ENCODE results near the gene EPHA4. TPM values are rescaled to one million over a fixed set of nuclear protein-coding genes. Genes with fewer than 3 reads are reported as not detected.

EPHA4 gene
- total and polyA plus RNA-seq, 2 of the 4 experiments (the other 2 are of a cell fraction): 36.9 to 132 TPM

DNA sequence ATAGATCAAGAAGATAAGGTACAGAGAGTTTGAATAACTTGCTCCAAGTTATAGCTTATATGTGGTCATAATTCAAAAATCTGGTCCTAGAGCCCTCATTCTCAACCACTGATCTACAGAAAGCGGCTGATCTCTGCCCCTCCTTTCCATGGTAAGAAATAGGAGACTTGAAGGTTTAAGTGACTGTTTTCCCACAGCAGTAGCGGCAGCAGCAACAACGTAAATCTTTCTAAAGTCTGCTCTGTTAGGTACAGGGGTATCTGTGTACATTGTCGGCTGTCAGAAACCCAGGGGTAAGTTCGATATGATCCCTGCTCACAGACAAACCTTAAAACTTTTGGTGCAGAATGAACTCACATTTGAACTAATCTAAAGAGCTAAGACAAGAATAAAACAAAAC, 105.4 kb downstream of the EPHA4 start:
- no peak overlapping the region for H3K4me2 ChIP-seq (ENCODE audit: low read depth, low read length)
- no peaks in the 10 kb centered on the region for H3K27me3 ChIP-seq (ENCODE audit: control insufficient read depth, insufficient read depth, low read length)
- ChIA-PET CTCF (interaction anchor here (1.1 to 1.2 kb wide), 2 partner anchors 11 to 19 kb away, joined by 3 to 5 read pairs; no protein-coding TSS in a partner anchor), POLR2A (ENCODE audit: unreplicated experiment) (no interaction called here)
- no peaks in the 10 kb centered on the region for H3K9me1 ChIP-seq (ENCODE audit: insufficient read depth, low read length)
- no peak overlapping the region for H2BK5ac ChIP-seq (ENCODE audit: low read depth, low read length, poor library complexity, severe bottlenecking)
- no peak overlapping the region for H2AFZ ChIP-seq (replicated peaks; ENCODE audit: low read length, poor library complexity)
- no peak overlapping the region for H4K91ac ChIP-seq (ENCODE audit: insufficient read depth, low read depth, low read length)
- H2AK9ac ChIP-seq (replicated peaks; ENCODE audit: low read depth, low read length, poor library complexity): no peak overlapping the region
- H3K14ac ChIP-seq (replicated peaks; ENCODE audit: low read depth, low read length): no peak overlapping the region
- no peak overlapping the region for H2BK15ac ChIP-seq (ENCODE audit: low read depth, low read length)
- DNase-seq (no peak), ATAC-seq (ENCODE audit: low read depth) (no peak)
- H3K56ac ChIP-seq (ENCODE audit: extremely low read depth, insufficient read depth, low read length): no peak overlapping the region
- no peaks in the 10 kb centered on the region for H3K9me3 ChIP-seq (ENCODE audit: control insufficient read depth, insufficient read depth, low read length)
- BruUV-seq (replicated peaks): no TSS peak
- H3K18ac ChIP-seq (ENCODE audit: low read depth, low read length): no peak overlapping the region
- no peak overlapping the region for H3K4ac ChIP-seq (ENCODE audit: low read depth, low read length)
- no peak overlapping the region for H3K27ac ChIP-seq (ENCODE audit: insufficient read depth, low read length)
- H3K4me3 ChIP-seq (ENCODE audit: insufficient read depth, low read depth, low read length): no peak overlapping the region
- no peak overlapping the region for H4K8ac ChIP-seq (ENCODE audit: low read depth in 2 of 2, low read length in 2 of 2)
- H2BK20ac ChIP-seq (ENCODE audit: low read depth, low read length): no peak overlapping the region
- no peak overlapping the region for H2AK5ac ChIP-seq (ENCODE audit: low read depth, low read length)
- H3K4me1 ChIP-seq (ENCODE audit: control insufficient read depth, insufficient read depth, low read length): no peaks in the 10 kb centered on the region
- TF ChIP-seq MAFK (IDR thresholded peaks at IDR 0.05; ENCODE audit: low read depth, low read length) (no peak), MAZ (IDR thresholded peaks at IDR 0.05; ENCODE audit: borderline replicate concordance, low read depth, low read length) (no peak), RCOR1 (IDR thresholded peaks at IDR 0.05; ENCODE audit: insufficient replicate concordance, low read length) (no peak), MXI1 (IDR thresholded peaks at IDR 0.05; ENCODE audit: borderline replicate concordance, low read depth, low read length) (no peak), POLR2A (IDR thresholded peaks at IDR 0.05; ENCODE audit: low read depth, low read length) (no peak), SMC3 (IDR thresholded peaks at IDR 0.05; ENCODE audit: low read depth, low read length) (no peak), CTCF (conservative IDR thresholded peaks at IDR 0.05; ENCODE audit: low read depth, low read length) (no peak), BHLHE40 (IDR thresholded peaks at IDR 0.05; ENCODE audit: low read depth, low read length) (no peak), FOS (IDR thresholded peaks at IDR 0.05; ENCODE audit: low read depth, low read length) (no peak), RAD21 (IDR thresholded peaks at IDR 0.05; ENCODE audit: low read length) (no peak), CHD1 (IDR thresholded peaks at IDR 0.05; ENCODE audit: low read depth, low read length) (no peak)
- TF ChIP-seq, protein P1, sequence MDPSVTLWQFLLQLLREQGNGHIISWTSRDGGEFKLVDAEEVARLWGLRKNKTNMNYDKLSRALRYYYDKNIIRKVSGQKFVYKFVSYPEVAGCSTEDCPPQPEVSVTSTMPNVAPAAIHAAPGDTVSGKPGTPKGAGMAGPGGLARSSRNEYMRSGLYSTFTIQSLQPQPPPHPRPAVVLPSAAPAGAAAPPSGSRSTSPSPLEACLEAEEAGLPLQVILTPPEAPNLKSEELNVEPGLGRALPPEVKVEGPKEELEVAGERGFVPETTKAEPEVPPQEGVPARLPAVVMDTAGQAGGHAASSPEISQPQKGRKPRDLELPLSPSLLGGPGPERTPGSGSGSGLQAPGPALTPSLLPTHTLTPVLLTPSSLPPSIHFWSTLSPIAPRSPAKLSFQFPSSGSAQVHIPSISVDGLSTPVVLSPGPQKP (IDR thresholded peaks at IDR 0.05; ENCODE audit: borderline replicate concordance, low read depth, low read length): no peak
- H3K23ac ChIP-seq (ENCODE audit: low read depth, low read length): no peak overlapping the region
- H4K5ac ChIP-seq (ENCODE audit: low read depth, low read length): no peak overlapping the region
- in situ Hi-C loops (cut with MboI; ENCODE audit: low sequenced_read_pairs): no loop called here
- no CpG with 5 or more reads among the region's 5 CpGs for WGBS, 2 experiments (ENCODE audit: extremely low coverage in 2 of 2, insufficient read length in 1 of 2)
- dilution Hi-C loops (cut with HindIII; ENCODE audit: low sequenced_read_pairs, unreplicated experiment): no loop called here
- intact Hi-C loops (cut with micrococcal nuclease): loop anchor here (10.0 kb wide), 1 partner anchor 498 kb away; no protein-coding TSS in a partner anchor
- peaks cover 0 to 7% of the 10 kb centered on the region in 2 experiments; a peak in 1 of 4 replicates for H3K79me1 ChIP-seq (ENCODE audit: low read depth in 1 of 2, low read length in 2 of 2)
- H3K36me3 ChIP-seq (ENCODE audit: control insufficient read depth, insufficient read depth, low read length): peaks cover 1% of the 10 kb centered on the region; the same call in 1 of the 2 replicates
- no peak overlapping the region for H3K9ac ChIP-seq (ENCODE audit: low read depth, low read length)
- H4K20me1 ChIP-seq (ENCODE audit: insufficient read depth, low read length): no peaks in the 10 kb centered on the region
- H2BK120ac ChIP-seq (ENCODE audit: low read depth, low read length): no peak overlapping the region
